Measurements from ENCODE around the gene PNPLA7. TPM values are rescaled to one million over a fixed set of nuclear protein-coding genes. Genes with fewer than 3 reads are reported as not detected.

PNPLA7 gene
- total RNA-seq, 1 experiment from 2014 or later, result 1.3 TPM

- CTCF ChIA-PET, result interaction anchor here (0.6 kb wide), 1 partner anchor 565 kb away, joined by 3 read pairs; no protein-coding TSS in a partner anchor
- Mint-ChIP-seq H3K36me3 (peaks cover 40% of the 10 kb centered on the region), H3K27ac (no peak overlapping the region)
Measured at GRCh38 chr9:137583347-137583746, 33.1 kb upstream of the PNPLA7 start.

GRCh38 chr9:137582286-137582860 is 32.2 kb upstream of the PNPLA7 start:
- DNase-seq (ENCODE audit: low spot score) (peak; percentile 70), ATAC-seq (peak; percentile 13)
- no peaks in the 10 kb centered on the region for H3K9me3 Mint-ChIP-seq
- H3K4me1 Mint-ChIP-seq, result peaks cover 25% of the 10 kb centered on the region
- ChIA-PET POLR2A (interaction anchor here (1.4 kb wide), 1 partner anchor 8 kb away, joined by 4 read pairs; the partner anchor contains the start of gene ZMYND19), CTCF (interaction anchor here (0.6 to 4.2 kb wide), 17 partner anchors 9 to 319 kb away, joined by 3 to 51 read pairs (median 4); partner anchors contain the start of genes EHMT1, MRPL41 and ZMYND19)
- TF ChIP-seq TP53 (CRISPR knock-in tag; IDR thresholded peaks at IDR 0.05), result no peak
- TF ChIP-seq, protein P1, sequence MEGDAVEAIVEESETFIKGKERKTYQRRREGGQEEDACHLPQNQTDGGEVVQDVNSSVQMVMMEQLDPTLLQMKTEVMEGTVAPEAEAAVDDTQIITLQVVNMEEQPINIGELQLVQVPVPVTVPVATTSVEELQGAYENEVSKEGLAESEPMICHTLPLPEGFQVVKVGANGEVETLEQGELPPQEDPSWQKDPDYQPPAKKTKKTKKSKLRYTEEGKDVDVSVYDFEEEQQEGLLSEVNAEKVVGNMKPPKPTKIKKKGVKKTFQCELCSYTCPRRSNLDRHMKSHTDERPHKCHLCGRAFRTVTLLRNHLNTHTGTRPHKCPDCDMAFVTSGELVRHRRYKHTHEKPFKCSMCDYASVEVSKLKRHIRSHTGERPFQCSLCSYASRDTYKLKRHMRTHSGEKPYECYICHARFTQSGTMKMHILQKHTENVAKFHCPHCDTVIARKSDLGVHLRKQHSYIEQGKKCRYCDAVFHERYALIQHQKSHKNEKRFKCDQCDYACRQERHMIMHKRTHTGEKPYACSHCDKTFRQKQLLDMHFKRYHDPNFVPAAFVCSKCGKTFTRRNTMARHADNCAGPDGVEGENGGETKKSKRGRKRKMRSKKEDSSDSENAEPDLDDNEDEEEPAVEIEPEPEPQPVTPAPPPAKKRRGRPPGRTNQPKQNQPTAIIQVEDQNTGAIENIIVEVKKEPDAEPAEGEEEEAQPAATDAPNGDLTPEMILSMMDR (IDR thresholded peaks at IDR 0.05), result peak; percentile 53; the same call in 1 of the 2 replicates
- TF ChIP-seq RORB (CRISPR knock-in tag; IDR thresholded peaks at IDR 0.05), result no peak
- TF ChIP-seq SOX15 (CRISPR knock-in tag; IDR thresholded peaks at IDR 0.05), result no peak
- no peak overlapping the region for H3K4me3 Mint-ChIP-seq
- peak overlapping the region; percentile 68; the same call in 1 of the 2 replicates for H3K27ac Mint-ChIP-seq
- H3K36me3 Mint-ChIP-seq, result peaks cover 30% of the 10 kb centered on the region
- H3K27me3 Mint-ChIP-seq (ENCODE audit: low read depth), result no peaks in the 10 kb centered on the region

More at GRCh38 chr9:137583347-137583746, 33.1 kb upstream of the PNPLA7 start:
- no peak for TF ChIP-seq ZNF423 (CRISPR knock-in tag; IDR thresholded peaks at IDR 0.05)
- TF ChIP-seq, protein P2, sequence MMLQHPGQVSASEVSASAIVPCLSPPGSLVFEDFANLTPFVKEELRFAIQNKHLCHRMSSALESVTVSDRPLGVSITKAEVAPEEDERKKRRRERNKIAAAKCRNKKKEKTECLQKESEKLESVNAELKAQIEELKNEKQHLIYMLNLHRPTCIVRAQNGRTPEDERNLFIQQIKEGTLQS (CRISPR knock-in tag; conservative IDR thresholded peaks at IDR 0.05), result no peak
- no peak for TF ChIP-seq ZNF532 (CRISPR knock-in tag; IDR thresholded peaks at IDR 0.05; ENCODE audit: borderline replicate concordance)
- DNase-seq (ENCODE audit: low spot score) (no peak), ATAC-seq (no peak)
- Mint-ChIP-seq H3K27me3 (ENCODE audit: low read depth) (no peaks in the 10 kb centered on the region), H3K4me1 (peaks cover 19% of the 10 kb centered on the region), H3K4me3 (no peak overlapping the region), H3K9me3 (no peaks in the 10 kb centered on the region)
- POLR2A ChIA-PET, result no interaction called here

- ChIA-PET CTCF (interaction anchor here (0.6 to 4.2 kb wide), 19 partner anchors 10 to 320 kb away, joined by 3 to 51 read pairs (median 4); partner anchors contain the start of genes ARRDC1, EHMT1, MRPL41 and ZMYND19), POLR2A (interaction anchor here (1.4 kb wide), 1 partner anchor 9 kb away, joined by 4 read pairs; the partner anchor contains the start of gene ZMYND19)
- Mint-ChIP-seq H3K27ac (peak overlapping the region; percentile 68), H3K36me3 (peaks cover 24% of the 10 kb centered on the region), H3K4me3 (no peak overlapping the region), H3K27me3 (ENCODE audit: low read depth) (no peaks in the 10 kb centered on the region), H3K9me3 (no peaks in the 10 kb centered on the region), H3K4me1 (peaks cover 28% of the 10 kb centered on the region)
- no peak for DNase-seq (ENCODE audit: low spot score)
- ATAC-seq, result no peak
- no peak for TF ChIP-seq ZNF219 (CRISPR knock-in tag; IDR thresholded peaks at IDR 0.05; ENCODE audit: borderline replicate concordance)
- TF ChIP-seq GRHL2 (CRISPR knock-in tag; IDR thresholded peaks at IDR 0.05; ENCODE audit: insufficient replicate concordance, severe bottlenecking), result no peak
- TF ChIP-seq, protein P3, sequence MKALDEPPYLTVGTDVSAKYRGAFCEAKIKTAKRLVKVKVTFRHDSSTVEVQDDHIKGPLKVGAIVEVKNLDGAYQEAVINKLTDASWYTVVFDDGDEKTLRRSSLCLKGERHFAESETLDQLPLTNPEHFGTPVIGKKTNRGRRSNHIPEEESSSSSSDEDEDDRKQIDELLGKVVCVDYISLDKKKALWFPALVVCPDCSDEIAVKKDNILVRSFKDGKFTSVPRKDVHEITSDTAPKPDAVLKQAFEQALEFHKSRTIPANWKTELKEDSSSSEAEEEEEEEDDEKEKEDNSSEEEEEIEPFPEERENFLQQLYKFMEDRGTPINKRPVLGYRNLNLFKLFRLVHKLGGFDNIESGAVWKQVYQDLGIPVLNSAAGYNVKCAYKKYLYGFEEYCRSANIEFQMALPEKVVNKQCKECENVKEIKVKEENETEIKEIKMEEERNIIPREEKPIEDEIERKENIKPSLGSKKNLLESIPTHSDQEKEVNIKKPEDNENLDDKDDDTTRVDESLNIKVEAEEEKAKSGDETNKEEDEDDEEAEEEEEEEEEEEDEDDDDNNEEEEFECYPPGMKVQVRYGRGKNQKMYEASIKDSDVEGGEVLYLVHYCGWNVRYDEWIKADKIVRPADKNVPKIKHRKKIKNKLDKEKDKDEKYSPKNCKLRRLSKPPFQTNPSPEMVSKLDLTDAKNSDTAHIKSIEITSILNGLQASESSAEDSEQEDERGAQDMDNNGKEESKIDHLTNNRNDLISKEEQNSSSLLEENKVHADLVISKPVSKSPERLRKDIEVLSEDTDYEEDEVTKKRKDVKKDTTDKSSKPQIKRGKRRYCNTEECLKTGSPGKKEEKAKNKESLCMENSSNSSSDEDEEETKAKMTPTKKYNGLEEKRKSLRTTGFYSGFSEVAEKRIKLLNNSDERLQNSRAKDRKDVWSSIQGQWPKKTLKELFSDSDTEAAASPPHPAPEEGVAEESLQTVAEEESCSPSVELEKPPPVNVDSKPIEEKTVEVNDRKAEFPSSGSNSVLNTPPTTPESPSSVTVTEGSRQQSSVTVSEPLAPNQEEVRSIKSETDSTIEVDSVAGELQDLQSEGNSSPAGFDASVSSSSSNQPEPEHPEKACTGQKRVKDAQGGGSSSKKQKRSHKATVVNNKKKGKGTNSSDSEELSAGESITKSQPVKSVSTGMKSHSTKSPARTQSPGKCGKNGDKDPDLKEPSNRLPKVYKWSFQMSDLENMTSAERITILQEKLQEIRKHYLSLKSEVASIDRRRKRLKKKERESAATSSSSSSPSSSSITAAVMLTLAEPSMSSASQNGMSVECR (CRISPR knock-in tag; IDR thresholded peaks at IDR 0.05; ENCODE audit: borderline replicate concordance), result no peak
- no peak for TF ChIP-seq CBFB (CRISPR knock-in tag; IDR thresholded peaks at IDR 0.05; ENCODE audit: low read depth)
- no peak for TF ChIP-seq ATF1 (CRISPR knock-in tag; IDR thresholded peaks at IDR 0.05)
- TF ChIP-seq FOXP1 (CRISPR knock-in tag; IDR thresholded peaks at IDR 0.05; ENCODE audit: borderline replicate concordance), result no peak
- no peak for TF ChIP-seq ZNF138 (CRISPR knock-in tag; conservative IDR thresholded peaks at IDR 0.05)
- TF ChIP-seq, protein P1 (IDR thresholded peaks at IDR 0.05), result no peak
Measured at GRCh38 chr9:137581361-137582285, 31.4 kb upstream of the PNPLA7 start.
